Astrocyte (in vitro differentiated cells and primary cell): ENCODE results near the gene YBX2. TPM values are rescaled to one million over a fixed set of nuclear protein-coding genes. Genes with fewer than 3 reads are reported as not detected.

ENCODE experiments used
- DNase-seq: peaks from one replicate; pipeline ENCODE4 v3.0.0-alpha.2; 2010; ENCODE audit warnings: low read depth
- FAIRE-seq: peaks from 2 replicates; lab custom pipeline; 2011; peaks lifted over from hg19 to GRCh38; lab: Jason Lieb, UNC
- H2AFZ ChIP-seq: 2 replicates; pipeline ENCODE4 v1.6.0; 2012; ENCODE audit warnings: low read depth, low read length, inconsistent platforms
- H3K27ac ChIP-seq: 2 replicates; pipeline ENCODE4 v1.5.1; 2011; ENCODE audit warnings: low read depth, low read length, inconsistent platforms
- H3K27me3 ChIP-seq: 2 replicates; pipeline ENCODE4 v1.6.0; 2011; ENCODE audit warnings: low read length, inconsistent platforms; ENCODE audit not compliant: insufficient read depth
- H3K36me3 ChIP-seq: 2 replicates; pipeline ENCODE4 v1.5.1; 2011; ENCODE audit warnings: low read length, inconsistent platforms; ENCODE audit not compliant: insufficient read depth
- H3K4me1 ChIP-seq: 2 replicates; pipeline ENCODE4 v1.5.1; 2011; ENCODE audit warnings: low read length, inconsistent platforms; ENCODE audit not compliant: insufficient read depth
- H3K4me2 ChIP-seq: 2 replicates; pipeline ENCODE4 v1.6.0; 2012; ENCODE audit warnings: low read length, inconsistent platforms
- H3K4me3 ChIP-seq: 2 replicates; pipeline ENCODE4 v1.5.1; 2011; ENCODE audit warnings: low read depth, mild to moderate bottlenecking, low read length, inconsistent platforms; ENCODE audit not compliant: insufficient read depth
- H3K79me2 ChIP-seq: 2 replicates; pipeline ENCODE4 v1.6.0; 2012; ENCODE audit warnings: mild to moderate bottlenecking, low read length, inconsistent platforms; ENCODE audit not compliant: insufficient read depth
- H3K9ac ChIP-seq: 2 replicates; pipeline ENCODE4 v1.6.0; 2012; ENCODE audit warnings: mild to moderate bottlenecking, low read length, inconsistent platforms
- H3K9me3 ChIP-seq: 2 replicates; pipeline ENCODE4 v1.5.1; 2012; ENCODE audit warnings: low read depth, mild to moderate bottlenecking, low read length, inconsistent platforms; ENCODE audit not compliant: insufficient read depth
- H4K20me1 ChIP-seq: 2 replicates; pipeline ENCODE4 v1.6.0; 2012; ENCODE audit warnings: low read length, inconsistent platforms; ENCODE audit not compliant: insufficient read depth
- H3K27ac Mint-ChIP-seq: one replicate; pipeline ENCODE4 v1.8.0; 2021; ENCODE audit warnings: mild to moderate bottlenecking, mixed read lengths; ENCODE audit not compliant: unreplicated experiment
- H3K27me3 Mint-ChIP-seq: one replicate; pipeline ENCODE4 v1.8.0; 2021; ENCODE audit warnings: low read depth, mixed read lengths; ENCODE audit not compliant: unreplicated experiment
- H3K36me3 Mint-ChIP-seq: one replicate; pipeline ENCODE4 v1.8.0; 2021; ENCODE audit warnings: low read depth, mixed read lengths; ENCODE audit not compliant: unreplicated experiment
- H3K4me1 Mint-ChIP-seq: one replicate; pipeline ENCODE4 v1.8.0; 2021; ENCODE audit warnings: low read depth, mixed read lengths; ENCODE audit not compliant: unreplicated experiment
- H3K4me3 Mint-ChIP-seq: one replicate; pipeline ENCODE4 v1.8.0; 2021; ENCODE audit warnings: mild to moderate bottlenecking, moderate library complexity, mixed read lengths; ENCODE audit not compliant: unreplicated experiment
- H3K9me3 Mint-ChIP-seq: one replicate; pipeline ENCODE4 v1.8.0; 2021; ENCODE audit warnings: mild to moderate bottlenecking, mixed read lengths; ENCODE audit not compliant: unreplicated experiment
- EZH2 ChIP-seq: IDR thresholded peaks from 2 replicates; pipeline ENCODE4 v1.6.1; 2012; ENCODE audit warnings: mild to moderate bottlenecking, low read length, inconsistent platforms; ENCODE audit not compliant: insufficient read depth
- total RNA-seq: library from RNA; stranded (reverse); gene quantifications from 2 replicates; pipeline ENCODE4 v1.2.1, GENCODE V29; 2021
- TF ChIP-seq, protein P1 (sequence below): IDR thresholded peaks from 2 replicates; pipeline ENCODE4 v1.5.1; 2011; ENCODE audit warnings: low read depth, mild to moderate bottlenecking, inconsistent platforms, low read length, moderate library complexity; ENCODE audit not compliant: insufficient read depth

The YBX2 gene
- total RNA-seq, 1 donor from 2014 or later, result 0.86 TPM

DNA sequence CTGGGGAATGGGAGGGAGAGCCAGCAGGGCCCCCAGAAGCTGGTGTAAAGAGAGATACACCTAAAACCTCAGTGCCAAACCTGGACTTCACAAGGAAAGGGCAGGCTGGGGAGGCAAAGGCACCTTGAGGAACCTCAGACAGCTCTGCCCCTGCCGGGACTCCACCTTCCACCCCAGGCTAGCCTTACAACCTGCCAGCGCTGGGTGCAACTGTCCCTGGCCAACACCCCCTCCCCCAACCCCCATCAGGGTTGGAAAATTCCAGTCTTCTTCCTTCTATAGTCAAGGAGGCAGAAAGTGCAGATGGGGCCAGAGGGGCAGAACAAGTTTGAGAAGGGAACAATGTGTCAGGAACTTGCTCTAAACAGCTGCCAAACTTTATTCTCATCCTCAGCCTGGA is 2.2 kb downstream of the YBX2 start:
- Histone ChIP-seq H3K4me3 (no peak overlapping the region), H3K4me2 (no peak overlapping the region), H3K4me1 (peaks cover 8% of the 10 kb centered on the region), H3K27ac (no peak overlapping the region), H3K79me2 (no peaks in the 10 kb centered on the region), H2AFZ (no peak overlapping the region), H3K27me3 (peaks cover 47% of the 10 kb centered on the region), H4K20me1 (no peaks in the 10 kb centered on the region), H3K36me3 (no peaks in the 10 kb centered on the region), H3K9ac (no peak overlapping the region), H3K9me3 (no peaks in the 10 kb centered on the region)
- Mint-ChIP-seq H3K36me3 (peaks cover 2% of the 10 kb centered on the region), H3K27ac (no peak overlapping the region), H3K9me3 (no peaks in the 10 kb centered on the region), H3K27me3 (peaks cover 63% of the 10 kb centered on the region), H3K4me3 (no peak overlapping the region), H3K4me1 (peaks cover 2% of the 10 kb centered on the region)
- DNase-seq, result no peak
- no peak for TF ChIP-seq EZH2
- TF ChIP-seq, protein P1, sequence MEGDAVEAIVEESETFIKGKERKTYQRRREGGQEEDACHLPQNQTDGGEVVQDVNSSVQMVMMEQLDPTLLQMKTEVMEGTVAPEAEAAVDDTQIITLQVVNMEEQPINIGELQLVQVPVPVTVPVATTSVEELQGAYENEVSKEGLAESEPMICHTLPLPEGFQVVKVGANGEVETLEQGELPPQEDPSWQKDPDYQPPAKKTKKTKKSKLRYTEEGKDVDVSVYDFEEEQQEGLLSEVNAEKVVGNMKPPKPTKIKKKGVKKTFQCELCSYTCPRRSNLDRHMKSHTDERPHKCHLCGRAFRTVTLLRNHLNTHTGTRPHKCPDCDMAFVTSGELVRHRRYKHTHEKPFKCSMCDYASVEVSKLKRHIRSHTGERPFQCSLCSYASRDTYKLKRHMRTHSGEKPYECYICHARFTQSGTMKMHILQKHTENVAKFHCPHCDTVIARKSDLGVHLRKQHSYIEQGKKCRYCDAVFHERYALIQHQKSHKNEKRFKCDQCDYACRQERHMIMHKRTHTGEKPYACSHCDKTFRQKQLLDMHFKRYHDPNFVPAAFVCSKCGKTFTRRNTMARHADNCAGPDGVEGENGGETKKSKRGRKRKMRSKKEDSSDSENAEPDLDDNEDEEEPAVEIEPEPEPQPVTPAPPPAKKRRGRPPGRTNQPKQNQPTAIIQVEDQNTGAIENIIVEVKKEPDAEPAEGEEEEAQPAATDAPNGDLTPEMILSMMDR, result no peak
- no peak for FAIRE-seq

DNA sequence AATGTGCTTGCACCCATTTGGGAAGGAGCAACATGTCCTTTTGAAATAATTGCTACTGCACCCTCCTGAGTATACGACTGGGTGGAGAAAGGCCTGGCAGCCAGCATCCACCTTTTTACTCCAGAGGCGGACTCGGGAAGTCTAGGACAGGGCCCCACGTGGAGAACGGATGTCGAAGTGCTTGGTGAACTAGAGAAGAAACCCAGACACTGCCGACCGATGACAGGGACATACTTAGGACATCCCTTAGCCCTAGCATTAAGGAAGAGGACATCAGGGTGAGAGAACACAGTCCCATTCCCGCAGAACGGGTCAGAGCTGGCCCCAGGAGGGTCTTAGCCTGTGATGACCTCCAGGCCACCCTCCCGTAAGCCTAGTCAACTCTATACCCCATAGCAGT is 3.8 kb downstream of the YBX2 start:
- TF ChIP-seq EZH2, result no peak
- TF ChIP-seq, protein P1, result no peak
- Mint-ChIP-seq H3K4me3 (no peak overlapping the region), H3K27ac (no peak overlapping the region), H3K9me3 (no peaks in the 10 kb centered on the region), H3K27me3 (peaks cover 70% of the 10 kb centered on the region), H3K36me3 (peaks cover 2% of the 10 kb centered on the region), H3K4me1 (peaks cover 2% of the 10 kb centered on the region)
- Histone ChIP-seq H3K79me2 (no peaks in the 10 kb centered on the region), H3K4me2 (no peak overlapping the region), H3K4me1 (peaks cover 3% of the 10 kb centered on the region), H3K36me3 (no peaks in the 10 kb centered on the region), H3K27me3 (peaks cover 53% of the 10 kb centered on the region), H3K9me3 (no peaks in the 10 kb centered on the region), H3K9ac (no peak overlapping the region), H3K4me3 (no peak overlapping the region), H3K27ac (no peak overlapping the region), H2AFZ (no peak overlapping the region), H4K20me1 (no peaks in the 10 kb centered on the region)
- no peak for FAIRE-seq
- no peak for DNase-seq

DNA sequence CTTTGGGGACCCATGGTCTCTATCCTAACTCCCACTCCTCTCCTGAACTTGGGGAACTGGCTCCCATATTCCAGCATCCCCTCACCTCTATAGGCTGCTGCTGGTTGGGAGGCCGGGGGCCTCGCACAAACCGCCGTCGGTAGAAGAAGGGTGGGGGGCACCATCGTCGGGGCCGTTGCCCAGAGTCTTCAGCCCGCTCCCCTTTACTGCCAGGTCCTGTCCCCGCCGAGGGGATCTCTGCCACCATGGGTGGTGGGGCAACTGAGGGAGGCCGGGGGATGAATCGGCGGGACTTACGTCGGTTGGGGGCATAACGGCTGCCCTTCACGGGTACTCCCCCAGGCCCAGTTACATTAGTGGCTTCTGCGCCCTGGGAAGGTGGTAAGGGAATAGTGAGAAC is 4.3 kb downstream of the YBX2 start:
- peaks cover 2% of the 10 kb centered on the region for H3K4me1 Mint-ChIP-seq
- no peak for TF ChIP-seq EZH2
- TF ChIP-seq, protein P1, result no peak
- no peaks in the 10 kb centered on the region for H4K20me1 ChIP-seq
- peaks cover 3% of the 10 kb centered on the region for H3K4me1 ChIP-seq
- FAIRE-seq (no peak), DNase-seq (no peak)
- peaks cover 72% of the 10 kb centered on the region for H3K27me3 Mint-ChIP-seq
- H3K4me2 ChIP-seq, result no peak overlapping the region
- H3K9me3 ChIP-seq, result no peaks in the 10 kb centered on the region
- H3K36me3 ChIP-seq, result no peaks in the 10 kb centered on the region
- H2AFZ ChIP-seq, result no peak overlapping the region
- H3K36me3 Mint-ChIP-seq, result peaks cover 2% of the 10 kb centered on the region
- H3K27me3 ChIP-seq, result peaks cover 55% of the 10 kb centered on the region
- H3K9ac ChIP-seq, result no peak overlapping the region
- H3K27ac ChIP-seq, result no peak overlapping the region
- H3K79me2 ChIP-seq, result no peaks in the 10 kb centered on the region
- H3K4me3 Mint-ChIP-seq, result no peak overlapping the region
- H3K27ac Mint-ChIP-seq, result no peak overlapping the region
- no peaks in the 10 kb centered on the region for H3K9me3 Mint-ChIP-seq
- H3K4me3 ChIP-seq, result no peak overlapping the region
